A673 (cell line): Measurements from ENCODE around the gene ZNF524.

ENCODE experiments used
- CTCF ChIP-seq: fragments of 300-800, 200-600 bp; sonication (generic); conservative IDR thresholded peaks from 2 replicates; pipeline ENCODE4 v1.5.1; 2017; ENCODE audit warnings: low read depth, mild to moderate bottlenecking, antibody characterized with exemption, low read length, moderate library complexity, mixed read lengths
- EZH2 ChIP-seq: fragments of 200-600 bp; sonication (generic); IDR thresholded peaks from 2 replicates; pipeline ENCODE4 v1.6.1; 2017; ENCODE audit warnings: borderline replicate concordance, low read depth, mild to moderate bottlenecking, mixed read lengths, antibody characterized with exemption, low read length; ENCODE audit not compliant: poor library complexity, severe bottlenecking

GRCh38 chr19:55621205-55621672 is 21.2 kb downstream of the ZNF524 start:
- TF ChIP-seq CTCF: no peak
- TF ChIP-seq EZH2: no peak
